ENCODE measurements around the gene FAAP20. TPM values are rescaled to one million over a fixed set of nuclear protein-coding genes. Genes with fewer than 3 reads are reported as not detected.

Gene FAAP20
- total RNA-seq, 1 experiment from 2014 or later, result 112 TPM

DNA sequence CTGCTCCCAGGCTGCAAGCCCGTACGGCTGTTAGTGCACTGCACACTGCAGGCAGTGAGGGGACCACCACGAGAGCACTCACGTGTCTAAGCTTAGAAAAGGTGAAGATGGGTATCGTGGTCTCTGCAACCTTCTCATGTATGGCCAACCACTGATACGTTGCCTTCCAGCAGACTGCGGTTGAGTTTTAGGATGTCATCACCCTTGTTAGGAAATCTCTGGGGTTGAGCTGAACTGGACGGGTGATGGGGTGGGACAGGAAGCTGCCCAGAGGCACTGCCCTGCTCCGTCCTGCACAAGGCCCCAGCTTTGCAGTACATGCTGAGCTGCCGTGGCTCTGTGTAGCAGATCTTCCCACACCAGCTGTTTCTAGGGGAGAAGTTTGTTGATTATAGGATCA, 43.3 kb downstream of the FAAP20 start:
- no TSS peak for BruUV-seq (replicated peaks)
- ChIA-PET CTCF (interaction anchor here (1.8 kb wide), 1 partner anchor 11 kb away, joined by 6 read pairs; no protein-coding TSS in a partner anchor), RAD21 (ENCODE audit: low non-redundant PET in 1 of 2, low total read pairs in 2 of 2, uncharacterized antibody in 2 of 2, unreplicated experiment in 2 of 2) (no interaction called here), POLR2A (no interaction called here)
- H3K36me3 ChIP-seq (ENCODE audit: control insufficient read depth in 1 of 2, insufficient read depth in 2 of 2, low read length in 2 of 2), result peaks cover 7 to 8% of the 10 kb centered on the region in 2 experiments; a peak in 3 of 4 replicates
- no peak overlapping the region for H3K4me3 ChIP-seq (replicated peaks in 1 of 2; ENCODE audit: low read depth in 1 of 2, low read length in 2 of 2)
- peaks cover 0 to 4% of the 10 kb centered on the region in 2 experiments; a peak in 1 of 4 replicates for H3K9me3 ChIP-seq (ENCODE audit: control insufficient read depth in 1 of 2, insufficient read depth in 1 of 2, low read depth in 1 of 2, low read length in 2 of 2)
- H3K9me2 ChIP-seq (ENCODE audit: insufficient read depth), result no peaks in the 10 kb centered on the region
- H3K4me1 ChIP-seq (ENCODE audit: control insufficient read depth in 1 of 2, insufficient read depth in 2 of 2, low read length in 2 of 2), result no peaks in the 10 kb centered on the region
- H3K4me2 ChIP-seq (ENCODE audit: low read length), result no peak overlapping the region
- DNase-seq (ENCODE audit: low read depth, low spot score) (no peak), ATAC-seq (no peak)
- H3K9ac ChIP-seq (ENCODE audit: low read length), result no peak overlapping the region
- no peaks in the 10 kb centered on the region for H3K27me3 ChIP-seq (ENCODE audit: insufficient read depth, low read length)
- no peaks in the 10 kb centered on the region for H4K20me1 ChIP-seq (ENCODE audit: insufficient read depth)
- H3K79me2 ChIP-seq (ENCODE audit: insufficient read depth, low read length), result no peaks in the 10 kb centered on the region
- intact Hi-C loops (cut with micrococcal nuclease), result no loop called here
- TF ChIP-seq CBX3 (IDR thresholded peaks at IDR 0.05; ENCODE audit: low read depth), result no peak
- no peak for TF ChIP-seq EZH2phosphoT487 (IDR thresholded peaks at IDR 0.05; ENCODE audit: borderline replicate concordance)
- no peak for TF ChIP-seq POLR2A (IDR thresholded peaks at IDR 0.05; ENCODE audit: borderline replicate concordance, extremely low read depth, insufficient read depth, insufficient read length)
- TF ChIP-seq CEBPB (IDR thresholded peaks at IDR 0.05; ENCODE audit: low read depth), result no peak
- no peak for TF ChIP-seq TCF7L2 (IDR thresholded peaks at IDR 0.05; ENCODE audit: borderline replicate concordance, extremely low read depth, insufficient read depth, insufficient read length)
- no peak for TF ChIP-seq RAD21 (IDR thresholded peaks at IDR 0.05; ENCODE audit: low read depth)
- TF ChIP-seq EGR1 (IDR thresholded peaks at IDR 0.05; ENCODE audit: low read depth), result no peak
- no peak for TF ChIP-seq ELF1 (IDR thresholded peaks at IDR 0.05; ENCODE audit: borderline replicate concordance, low read depth)
- TF ChIP-seq YY1 (IDR thresholded peaks at IDR 0.05; ENCODE audit: extremely low read depth, insufficient replicate concordance, low read depth, low read length), result no peak
- TF ChIP-seq, protein P1, sequence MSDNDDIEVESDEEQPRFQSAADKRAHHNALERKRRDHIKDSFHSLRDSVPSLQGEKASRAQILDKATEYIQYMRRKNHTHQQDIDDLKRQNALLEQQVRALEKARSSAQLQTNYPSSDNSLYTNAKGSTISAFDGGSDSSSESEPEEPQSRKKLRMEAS (IDR thresholded peaks at IDR 0.05), result no peak
- TF ChIP-seq, protein P2, sequence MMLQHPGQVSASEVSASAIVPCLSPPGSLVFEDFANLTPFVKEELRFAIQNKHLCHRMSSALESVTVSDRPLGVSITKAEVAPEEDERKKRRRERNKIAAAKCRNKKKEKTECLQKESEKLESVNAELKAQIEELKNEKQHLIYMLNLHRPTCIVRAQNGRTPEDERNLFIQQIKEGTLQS (IDR thresholded peaks at IDR 0.05), result no peak
- no peak for TF ChIP-seq SRF (IDR thresholded peaks at IDR 0.05; ENCODE audit: low read depth)
- TF ChIP-seq, protein P3, sequence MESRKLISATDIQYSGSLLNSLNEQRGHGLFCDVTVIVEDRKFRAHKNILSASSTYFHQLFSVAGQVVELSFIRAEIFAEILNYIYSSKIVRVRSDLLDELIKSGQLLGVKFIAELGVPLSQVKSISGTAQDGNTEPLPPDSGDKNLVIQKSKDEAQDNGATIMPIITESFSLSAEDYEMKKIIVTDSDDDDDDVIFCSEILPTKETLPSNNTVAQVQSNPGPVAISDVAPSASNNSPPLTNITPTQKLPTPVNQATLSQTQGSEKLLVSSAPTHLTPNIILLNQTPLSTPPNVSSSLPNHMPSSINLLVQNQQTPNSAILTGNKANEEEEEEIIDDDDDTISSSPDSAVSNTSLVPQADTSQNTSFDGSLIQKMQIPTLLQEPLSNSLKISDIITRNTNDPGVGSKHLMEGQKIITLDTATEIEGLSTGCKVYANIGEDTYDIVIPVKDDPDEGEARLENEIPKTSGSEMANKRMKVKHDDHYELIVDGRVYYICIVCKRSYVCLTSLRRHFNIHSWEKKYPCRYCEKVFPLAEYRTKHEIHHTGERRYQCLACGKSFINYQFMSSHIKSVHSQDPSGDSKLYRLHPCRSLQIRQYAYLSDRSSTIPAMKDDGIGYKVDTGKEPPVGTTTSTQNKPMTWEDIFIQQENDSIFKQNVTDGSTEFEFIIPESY (IDR thresholded peaks at IDR 0.05; ENCODE audit: extremely low read depth, insufficient replicate concordance, low read length), result no peak
- no peak overlapping the region for H2AFZ ChIP-seq (ENCODE audit: low read depth, low read length, poor library complexity, severe bottlenecking)
- no peak overlapping the region for H3K27ac ChIP-seq (ENCODE audit: low read depth, low read length)
